GM12878 (cell line): Measurements from ENCODE around the gene ITK. TPM values are rescaled to one million over a fixed set of nuclear protein-coding genes. Genes with fewer than 3 reads are reported as not detected.
A peak's percentile ranks its signal among the peaks of the same experiment; 100 is the strongest.

Experiments
- ATAC-seq: fragments of 200-7000 bp; cut with Tn5 transposase; 3 replicates; pipeline ENCODE4 v1.9.1; 2020; ENCODE audit warnings: mild to moderate bottlenecking, moderate library complexity
- BruUV-seq: library from RNA; stranded (reverse); fragments of 400-500 nt; replicated peaks from 2 replicates; lab custom pipeline; 2021; lab: Mats Ljungman, UMichigan
- CTCF ChIA-PET: fragments of 300-600 bp; sonication (Branson Sonifier 250); formaldehyde crosslinking; extraction: SDS; loops from one replicate; lab custom pipeline; 2021; ENCODE audit warnings: inconsistent platforms; lab: Yijun Ruan, JAX
- POLR2A ChIA-PET: fragments of 350-600 bp; formaldehyde crosslinking; extraction: SDS; loops from one replicate; lab custom pipeline; 2021; ENCODE audit warnings: inconsistent platforms; lab: Charles Lee
- RAD21 ChIA-PET: fragments of 300-600 bp; sonication (Branson Sonifier 250); formaldehyde crosslinking; loops from one replicate; lab custom pipeline; 2023; ENCODE audit warnings: antibody characterized with exemption; ENCODE audit not compliant: unreplicated experiment; lab: Charles Lee
- SMC1A ChIA-PET: fragments of 300-600 bp; sonication (Branson Sonifier 250); formaldehyde crosslinking; loops from one replicate; lab custom pipeline; 2023; ENCODE audit not compliant: unreplicated experiment, uncharacterized antibody; lab: Charles Lee
- DNase-seq: peaks from one replicate; pipeline ENCODE4 v3.0.0-alpha.2; 2011; ENCODE audit warnings: low read depth, low spot score
- FAIRE-seq: peaks from 3 replicates; lab custom pipeline; 2011; peaks lifted over from hg19 to GRCh38; lab: Jason Lieb, UNC
- H2AFZ ChIP-seq: 2 replicates; pipeline ENCODE4 v1.6.0; 2011; ENCODE audit warnings: low read depth, low read length, control low read depth; ENCODE audit not compliant: control insufficient read depth
- H3K27ac ChIP-seq: 2 replicates; pipeline ENCODE4 v1.5.1; 2011; ENCODE audit warnings: control low read depth; ENCODE audit not compliant: control insufficient read depth, insufficient read depth
- H3K27me3 ChIP-seq, 2 experiments: replicated peaks in 1 of 2; 2 replicates each; pipeline versions ENCODE4 v1.6.0 to v1.6.1; 2011; ENCODE audit warnings: low read length in 1 of 2; ENCODE audit not compliant: control insufficient read depth in 2 of 2, insufficient read depth in 2 of 2
- H3K36me3 ChIP-seq, 2 experiments: 2 replicates each; pipeline ENCODE4 v1.5.1; 2011; ENCODE audit warnings: low read length in 1 of 2; ENCODE audit not compliant: control insufficient read depth in 2 of 2, insufficient read depth in 2 of 2
- H3K4me1 ChIP-seq: 2 replicates; pipeline ENCODE4 v1.6.1; 2011; ENCODE audit warnings: mild to moderate bottlenecking, low read length, moderate library complexity, mixed read lengths; ENCODE audit not compliant: control insufficient read depth, insufficient read depth
- H3K4me2 ChIP-seq: 2 replicates; pipeline ENCODE4 v1.6.0; 2011; ENCODE audit warnings: control low read depth; ENCODE audit not compliant: control insufficient read depth, insufficient read depth
- H3K4me3 ChIP-seq: fragments of 200-600 bp; sonication (generic); 2 replicates; pipeline ENCODE4 v1.5.1; 2016
- H3K79me2 ChIP-seq: 2 replicates; pipeline ENCODE4 v1.6.0; 2011; ENCODE audit warnings: low read length; ENCODE audit not compliant: control insufficient read depth, insufficient read depth
- H3K9ac ChIP-seq: 2 replicates; pipeline ENCODE4 v1.8.0; 2011; ENCODE audit warnings: low read length, control low read depth, mixed read lengths; ENCODE audit not compliant: control insufficient read depth, insufficient read depth
- H3K9me3 ChIP-seq: replicated peaks from 3 replicates; pipeline ENCODE4 v1.5.1; 2011; ENCODE audit warnings: mild to moderate bottlenecking, low read length; ENCODE audit not compliant: control insufficient read depth, insufficient read depth
- H4K20me1 ChIP-seq: 2 replicates; pipeline ENCODE4 v1.6.0; 2011; ENCODE audit not compliant: control insufficient read depth, insufficient read depth
- BACH1 ChIP-seq: fragments of 450-650 bp; IDR thresholded peaks from 2 replicates; pipeline ENCODE4 v1.6.1; 2017; ENCODE audit warnings: mild to moderate bottlenecking, borderline replicate concordance
- BHLHE40 ChIP-seq, 2 experiments: fragments of 450-650 bp in 1 of 2; IDR thresholded peaks; 2 replicates each; pipeline ENCODE4 v1.6.1; 2011 to 2017; ENCODE audit warnings: low read depth in 2 of 2, borderline replicate concordance in 1 of 2, improper control_type of control experiment in 1 of 2, low read length in 1 of 2, mild to moderate bottlenecking in 1 of 2
- CBFB ChIP-seq: IDR thresholded peaks from 2 replicates; pipeline ENCODE4 v1.6.1; 2016; ENCODE audit warnings: antibody characterized with exemption, low read depth
- CBX5 ChIP-seq: sonication (generic); IDR thresholded peaks from 2 replicates; pipeline ENCODE4 v1.6.1; 2016; ENCODE audit warnings: low read depth, moderate library complexity, mild to moderate bottlenecking, inconsistent platforms
- CREM ChIP-seq: IDR thresholded peaks from 2 replicates; pipeline ENCODE4 v1.6.1; 2014; ENCODE audit warnings: antibody characterized with exemption, low read depth
- CUX1 ChIP-seq: IDR thresholded peaks from 2 replicates; pipeline ENCODE4 v1.6.1; 2012; ENCODE audit warnings: improper control_type of control experiment, low read depth, low read length; ENCODE audit not compliant: insufficient replicate concordance
- DPF2 ChIP-seq: fragments of 450-650 bp; IDR thresholded peaks from 2 replicates; pipeline ENCODE4 v1.6.1; 2017; ENCODE audit warnings: mild to moderate bottlenecking
- EGR1 ChIP-seq, 2 experiments: IDR thresholded peaks; 1 replicate in 1 of 2; 2 replicates in 1 of 2; pipeline ENCODE4 v1.6.1; 2011 to 2012; ENCODE audit warnings: low read depth in 2 of 2, low read length in 2 of 2, borderline replicate concordance in 1 of 2, mild to moderate bottlenecking in 1 of 2, moderate library complexity in 1 of 2
- ELK1 ChIP-seq: IDR thresholded peaks from 2 replicates; pipeline ENCODE4 v1.6.1; 2012; ENCODE audit warnings: low read depth, low read length, improper control_type of control experiment
- GATAD2B ChIP-seq: fragments of 450-650 bp; conservative IDR thresholded peaks from 2 replicates; pipeline ENCODE4 v1.6.1; 2017; ENCODE audit warnings: low read depth, mild to moderate bottlenecking, moderate library complexity
- MEF2A ChIP-seq: IDR thresholded peaks from 2 replicates; pipeline ENCODE4 v1.6.1; 2011; ENCODE audit warnings: low read depth, mild to moderate bottlenecking, low read length, moderate library complexity; ENCODE audit not compliant: insufficient read depth
- MTA2 ChIP-seq: fragments of 450-650 bp; IDR thresholded peaks from 2 replicates; pipeline ENCODE4 v1.6.1; 2016; ENCODE audit warnings: low read depth, mild to moderate bottlenecking, moderate library complexity
- MTA3 ChIP-seq: IDR thresholded peaks from 2 replicates; pipeline ENCODE4 v1.6.1; 2012; ENCODE audit warnings: low read length, inconsistent platforms, borderline replicate concordance
- MYB ChIP-seq: fragments of 150-350 bp; IDR thresholded peaks from 2 replicates; pipeline ENCODE4 v1.6.1; 2014; ENCODE audit warnings: mild to moderate bottlenecking, low read depth, low read length, borderline replicate concordance
- SMAD1 ChIP-seq: fragments of 450-650 bp; IDR thresholded peaks from 2 replicates; pipeline ENCODE4 v1.6.1; 2018; ENCODE audit warnings: mild to moderate bottlenecking, low read depth; ENCODE audit not compliant: partially characterized antibody
- SREBF2 ChIP-seq: IDR thresholded peaks from 2 replicates; pipeline ENCODE4 v1.6.1; 2012; ENCODE audit warnings: mild to moderate bottlenecking, low read length
- TARDBP ChIP-seq: IDR thresholded peaks from 2 replicates; pipeline ENCODE4 v1.6.1; 2016; ENCODE audit warnings: borderline replicate concordance
- WGBS: methylation state at CpG from one replicate; pipeline ENCODE4 v1.1.6; 2016; ENCODE audit warnings: low lambda C conversion rate; ENCODE audit not compliant: insufficient replicate concordance, insufficient coverage; ENCODE audit errors: missing lambda C conversion rate; 5-methylcytosine and 5-hydroxymethylcytosine counted together
- in situ Hi-C: fragments of 300-500 bp; cut with MboI; formaldehyde crosslinking; loops from 9 replicates; pipeline ENCODE4 v1.14.3; 2018; ENCODE audit warnings: mixed read lengths
- intact Hi-C: fragments of 100-400 bp; cut with micrococcal nuclease; formaldehyde crosslinking; loops from one replicate; pipeline ENCODE4 v1.14.2; 2022; ENCODE audit not compliant: unreplicated experiment
- polyA plus RNA-seq, 11 experiments: library from polyadenylated mRNA; depleted of rRNA in 4 of 11; unstranded in 6 of 11; stranded (reverse) in 5 of 11; fragments of >200 nt; fragmentation: Nextera tagmentation in 4 of 11; fragmentation: Illumina TruSeq in 1 of 11; extraction: Ambion mirVana in 4 of 11; extraction: Trizol in 1 of 11; gene quantifications; 1 replicate in 1 of 11; 2 replicates in 10 of 11; pipeline versions ENCODE4 v1.2.1 to v1.2.3, GENCODE V29; 2011 to 2016; ENCODE audit warnings: inconsistent platforms in 2 of 11, missing spikeins in 2 of 11, low read depth in 1 of 11
- total RNA-seq, 4 experiments: library from RNA; depleted of rRNA in 3 of 4; stranded (reverse); fragments of >200 nt in 3 of 4; fragmentation: Illumina TruSeq in 1 of 4; extraction: Trizol in 1 of 4; gene quantifications; 2 replicates each; pipeline versions ENCODE4 v1.2.1 to v1.2.3, GENCODE V29; 2013 to 2021

ITK gene
- total and polyA plus RNA-seq, 10 of the 15 experiments (the other 5 are each of a cell fraction or from before 2014, with no cell fraction given), result 0.05 to 2.4 (median 0.76) TPM

- ATAC-seq (peak; percentile 98), DNase-seq (peak; percentile 98), FAIRE-seq (peak; percentile 94)
- H3K9ac ChIP-seq, result peak overlapping the region; percentile 58; the same call in 1 of the 2 replicates
- peaks cover 14% of the 10 kb centered on the region for H3K4me1 ChIP-seq
- ChIA-PET POLR2A (interaction anchor here (0.8 to 2.9 kb wide), 9 partner anchors 12 to 101 kb away, joined by 3 to 15 read pairs (median 8); partner anchors contain the start of gene MED7), RAD21 (interaction anchor here (0.8 to 4.1 kb wide), 22 partner anchors 11 to 111 kb away, joined by 3 to 44 read pairs (median 7); partner anchors contain the start of gene MED7), SMC1A (interaction anchor here (0.8 to 6.3 kb wide), 26 partner anchors 11 to 253 kb away, joined by 3 to 43 read pairs (median 6); partner anchors contain the start of gene MED7), CTCF (interaction anchor here (0.9 to 2.6 kb wide), 15 partner anchors 10 to 156 kb away, joined by 3 to 28 read pairs (median 4); partner anchors contain the start of gene MED7)
- peak overlapping the region; percentile 93 for H2AFZ ChIP-seq
- no peak overlapping the region for H3K4me3 ChIP-seq
- H3K36me3 ChIP-seq, result no peaks in the 10 kb centered on the region
- H3K27me3 ChIP-seq, result no peaks in the 10 kb centered on the region
- in situ Hi-C loops (no loop called here), intact Hi-C loops (loop anchor here (1.0 to 2.0 kb wide), 3 partner anchors 42 to 81 kb away; no protein-coding TSS in a partner anchor)
- no peaks in the 10 kb centered on the region for H4K20me1 ChIP-seq
- H3K9me3 ChIP-seq, result peaks cover 8% of the 10 kb centered on the region; the same call in 2 of the 3 replicates
- WGBS, result 0% methylated on average over 2 of the region's 2 CpGs
- H3K27ac ChIP-seq, result peak overlapping the region; percentile 93
- no TSS peak for BruUV-seq
- no peaks in the 10 kb centered on the region for H3K79me2 ChIP-seq
- peak overlapping the region; percentile 89 for H3K4me2 ChIP-seq
- peak; percentile 94 for TF ChIP-seq CREM
- peak; percentile 98 for TF ChIP-seq CBFB
- no peak for TF ChIP-seq ELK1
- peak; percentile 70; the same call in 1 of the 2 replicates for TF ChIP-seq BACH1
- peak; percentile 89 for TF ChIP-seq CBX5
- 0 out of 2 replicates have a peak, but pooled peaks have one; percentile 54 for TF ChIP-seq TARDBP
- TF ChIP-seq EGR1 (IDR thresholded peaks at IDR 0.05; ENCODE audit: borderline replicate concordance in 1 of 2, low read depth in 2 of 2, low read length in 2 of 2), result peak in 1 of 2 experiments; percentile 97; a peak in 2 of 3 replicates
- TF ChIP-seq MTA3, result peak; percentile 94
- TF ChIP-seq MYB, result no peak
- peak; percentile 99 for TF ChIP-seq MEF2A
- TF ChIP-seq DPF2, result peak; percentile 92
- TF ChIP-seq CUX1, result peak; percentile 70
- peak; percentile 79 to 85 for TF ChIP-seq BHLHE40 (IDR thresholded peaks at IDR 0.05; ENCODE audit: borderline replicate concordance in 1 of 2, low read depth in 2 of 2, low read length in 1 of 2)
- no peak for TF ChIP-seq SMAD1
- TF ChIP-seq SREBF2, result no peak
- peak; percentile 87 for TF ChIP-seq MTA2
- TF ChIP-seq GATAD2B, result peak; percentile 81
Observed at GRCh38 chr5:157172403-157172802, 8.2 kb upstream of the ITK start.
